PC-9 (cell line): ENCODE data around the gene LRP3.

Experiments used
- CTCF ChIP-seq: fragments of 200-600 bp; sonication (generic); conservative IDR thresholded peaks from 2 replicates; pipeline ENCODE4 v1.6.1; 2017; ENCODE audit warnings: mixed run types, antibody characterized with exemption, mild to moderate bottlenecking, moderate library complexity
- EZH2 ChIP-seq: fragments of 200-600 bp; sonication (generic); IDR thresholded peaks from 2 replicates; pipeline ENCODE4 v1.8.0; 2017; ENCODE audit warnings: antibody characterized with exemption, low read depth

GRCh38 chr19:33231511-33231910 is 37.4 kb downstream of the LRP3 start:
- TF ChIP-seq CTCF (no peak), EZH2 (no peak)
